Measurements from ENCODE around the gene GRM7.

- TF ChIP-seq CTCF (IDR thresholded peaks at IDR 0.05) (no peak), EP300 (IDR thresholded peaks at IDR 0.05) (no peak), POLR2AphosphoS5 (IDR thresholded peaks at IDR 0.05) (no peak), POLR2A (IDR thresholded peaks at IDR 0.05) (no peak)
These were observed 549.9 kb downstream of the GRM7 start for GRCh38 chr3:7410782-7411181.
